Activated CD4-positive, alpha-beta memory T cell treated with anti-CD3 and anti-CD28 coated beads for 36 hours (primary cell): ENCODE measurements around the gene ZNF234. TPM values are rescaled to one million over a fixed set of nuclear protein-coding genes. Genes with fewer than 3 reads are reported as not detected.
"Not testable (repeated sequence)": the region's sequence is repeated elsewhere in the genome, so short reads cannot be mapped to it uniquely, and the experiment has no call there.

Source experiments
- CTCF ChIA-PET: fragments of 350-600 bp; sonication (Branson Sonifier 250); formaldehyde crosslinking; loops from one replicate; lab custom pipeline; 2021; ENCODE audit warnings: antibody characterized with exemption, inconsistent platforms; lab: Charles Lee
- POLR2A ChIA-PET: fragments of 350-600 bp; sonication (Branson Sonifier 250); formaldehyde crosslinking; loops from one replicate; lab custom pipeline; 2021; ENCODE audit warnings: antibody characterized with exemption; lab: Charles Lee
- DNase-seq: peaks from one replicate; pipeline ENCODE4 v3.0.0-alpha.2; 2020
- H3K27ac Mint-ChIP-seq: one replicate; pipeline ENCODE4 v1.8.0; 2021; ENCODE audit warnings: mixed read lengths
- H3K27me3 Mint-ChIP-seq: one replicate; pipeline ENCODE4 v1.8.0; 2021; ENCODE audit warnings: mixed read lengths
- H3K36me3 Mint-ChIP-seq: one replicate; pipeline ENCODE4 v1.8.0; 2021; ENCODE audit warnings: mixed read lengths
- H3K4me1 Mint-ChIP-seq: one replicate; pipeline ENCODE4 v1.8.0; 2021; ENCODE audit warnings: low read depth, mixed read lengths
- H3K4me3 Mint-ChIP-seq: one replicate; pipeline ENCODE4 v1.8.0; 2021; ENCODE audit warnings: mild to moderate bottlenecking, mixed read lengths
- H3K9me3 Mint-ChIP-seq: one replicate; pipeline ENCODE4 v1.8.0; 2021; ENCODE audit warnings: mixed read lengths
- intact Hi-C: fragments of 100-400 bp; cut with micrococcal nuclease; formaldehyde crosslinking; loops from one replicate; pipeline ENCODE4 v1.15.1; 2023
- total RNA-seq, 2 experiments: library from RNA; stranded (reverse); gene quantifications; one replicate each; pipeline ENCODE4 v1.2.3, GENCODE V29; 2021

The ZNF234 gene
- 1 to 10 TPM; 7.3 to 8.7 TPM for total RNA-seq

DNA sequence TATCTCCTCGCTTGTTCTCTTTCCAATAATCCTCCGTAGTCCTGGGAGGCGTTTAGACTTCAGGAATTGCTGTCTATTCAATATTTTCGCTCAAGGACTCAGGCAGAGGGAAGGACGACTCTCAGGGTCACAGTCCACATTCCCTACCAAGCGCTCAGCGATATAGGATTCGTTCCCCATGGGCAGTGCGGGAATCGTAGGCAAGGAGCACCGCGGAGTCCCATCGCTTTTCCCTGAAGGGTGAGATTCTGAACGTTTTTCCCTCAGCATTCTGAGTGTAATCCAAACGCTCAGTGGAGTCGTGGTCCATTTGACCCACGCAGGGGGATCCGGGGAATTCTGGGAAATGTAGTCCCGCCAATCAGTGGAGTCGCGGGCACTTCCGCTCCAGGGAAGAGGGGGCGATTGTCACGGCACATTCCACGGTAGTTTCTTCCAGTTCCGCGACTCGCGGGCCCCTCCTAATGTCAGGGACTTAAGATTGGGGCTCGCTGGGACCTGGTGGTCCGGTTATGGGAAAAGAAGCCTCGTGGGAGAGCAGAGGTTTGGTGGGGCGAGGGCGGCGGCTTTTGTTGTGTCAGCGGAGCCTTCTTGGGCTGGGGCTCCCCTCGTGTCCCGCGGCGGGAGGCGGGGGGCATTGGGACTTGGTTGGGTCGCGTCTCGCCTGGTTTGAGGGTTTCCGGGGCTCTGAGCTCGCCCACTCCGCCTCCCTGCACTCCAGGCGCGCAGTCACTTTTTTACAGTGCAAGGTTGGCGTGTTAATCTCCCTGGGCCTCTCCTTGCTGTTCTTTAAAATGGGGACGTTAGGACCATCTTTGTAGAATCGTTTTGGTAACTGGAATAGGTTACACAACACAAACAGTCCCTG, at the start of gene ZNF234:
TSS of gene ZNF234 (plus strand) at position 364 of the 868 bp plus-strand sequence. CDS start 3,079 bp downstream, outside the sequence.
- Mint-ChIP-seq H3K4me3 (peak within 1 kb of the TSS; percentile 91), H3K27me3 (no peaks in the 10 kb centered on the region), H3K27ac (peak within 1 kb of the TSS; percentile 83), H3K9me3 (peaks cover 5% of the 10 kb centered on the region), H3K36me3 (peaks cover 28% of the 10 kb centered on the region), H3K4me1 (peaks cover 15% of the 10 kb centered on the region)
- DNase-seq = peak; percentile 78
- ChIA-PET POLR2A (interaction anchor here (1.0 to 1.3 kb wide), 2 partner anchors 23 to 27 kb away, joined by 3 read pairs; partner anchors contain the start of gene ZNF226), CTCF (no interaction called here)
- intact Hi-C loops = loop anchor here (1.0 to 2.0 kb wide), 4 partner anchors 24 to 139 kb away; partner anchors contain the start of genes ZNF225, ZNF226, ZNF227 and ZNF230

DNA sequence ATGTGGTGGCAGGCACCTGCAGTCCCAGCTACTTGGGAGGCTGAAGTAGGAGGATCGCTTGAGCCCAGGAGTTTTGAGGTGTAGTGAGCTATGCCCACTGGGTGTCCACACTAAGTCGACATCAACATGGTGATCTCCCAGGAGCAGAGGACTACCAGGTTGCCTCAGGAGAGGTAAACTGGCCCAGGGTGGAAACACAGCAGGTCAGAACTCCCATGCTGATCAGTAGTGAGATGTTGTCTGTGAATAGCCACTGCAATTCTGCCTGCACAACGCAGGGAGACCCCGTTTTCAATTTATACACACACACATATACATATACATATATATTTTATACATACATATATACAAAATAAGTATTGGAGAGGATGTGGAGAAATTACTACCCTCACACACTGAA, 49.2 kb upstream of the ZNF234 start:
- intact Hi-C loops = loop anchor here (10.0 kb wide), 1 partner anchor 157 kb away; the partner anchor contains the start of gene ZNF45
- no peaks in the 10 kb centered on the region for H3K27me3 Mint-ChIP-seq

DNA sequence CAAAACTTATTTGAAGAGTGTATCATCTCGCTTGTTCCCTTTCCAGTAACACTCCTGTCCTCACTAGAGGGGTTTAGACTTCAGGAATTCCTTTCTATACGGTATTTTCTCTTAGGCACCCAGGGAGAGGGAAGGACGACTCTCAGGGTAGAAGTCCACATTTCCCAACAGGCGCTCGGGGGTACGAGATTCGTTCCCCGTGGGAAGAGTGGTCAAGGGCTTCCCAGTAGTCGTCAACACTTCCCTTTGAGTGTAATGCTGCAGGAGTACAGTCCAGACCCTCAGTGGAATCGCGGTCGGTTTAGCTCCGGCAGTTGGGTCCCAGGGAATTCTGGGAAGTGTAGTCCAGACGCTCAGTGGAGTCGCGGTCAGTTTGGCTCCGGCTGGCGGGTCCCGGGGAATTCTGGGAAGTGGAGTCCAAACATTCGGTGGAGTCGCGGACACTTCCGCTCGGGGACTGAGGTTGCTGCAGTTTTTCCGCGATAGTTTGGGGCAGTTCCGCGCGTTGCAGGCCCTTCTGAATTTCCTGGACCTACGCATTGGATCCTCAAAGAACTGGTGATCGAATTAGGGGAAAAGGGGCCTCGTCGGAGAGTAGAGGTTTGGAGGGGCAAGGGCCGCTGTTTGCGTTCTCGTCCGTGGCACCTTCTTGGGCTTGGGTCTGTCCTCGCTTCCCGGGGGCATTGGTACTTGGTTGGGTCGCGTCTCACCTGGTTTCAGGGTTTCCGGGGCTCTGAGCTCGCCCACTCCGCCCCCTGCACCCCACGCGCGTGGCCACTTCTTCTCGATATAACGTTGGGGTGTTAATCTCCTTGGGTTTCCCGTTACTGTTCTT, 47.2 kb upstream of the ZNF234 start, which contains the start of gene ZNF224:
TSS of gene ZNF224 (plus strand) at position 431 of the 835 bp plus-strand sequence. CDS start 3,513 bp downstream, outside the sequence.
- ChIA-PET POLR2A (no interaction called here), CTCF (interaction anchor here (1.3 to 1.7 kb wide), 4 partner anchors 18 to 159 kb away, joined by 3 to 5 read pairs (median 4); partner anchors contain the start of gene ZNF45)
- H3K27me3 Mint-ChIP-seq = no peaks in the 10 kb centered on the region
- H3K4me3 Mint-ChIP-seq = peak within 1 kb of the TSS; percentile 95
- peaks cover 14% of the 10 kb centered on the region for H3K4me1 Mint-ChIP-seq
- peak; percentile 90 for DNase-seq
- peak within 1 kb of the TSS; percentile 88 for H3K27ac Mint-ChIP-seq
- intact Hi-C loops = loop anchor here (1.0 to 10.0 kb wide), 5 partner anchors 19 to 159 kb away; partner anchors contain the start of genes ZNF222, ZNF225, ZNF230 and ZNF284
- H3K9me3 Mint-ChIP-seq = no peaks in the 10 kb centered on the region
- peaks cover 21% of the 10 kb centered on the region for H3K36me3 Mint-ChIP-seq

More for the DNA sequence above, 49.2 kb upstream of the ZNF234 start:
- H3K4me1 Mint-ChIP-seq = peaks cover 11% of the 10 kb centered on the region
- CTCF ChIA-PET = no interaction called here
- peaks cover 10% of the 10 kb centered on the region for H3K36me3 Mint-ChIP-seq
- POLR2A ChIA-PET = no interaction called here
- no peak overlapping the region for H3K27ac Mint-ChIP-seq
- no peaks in the 10 kb centered on the region for H3K9me3 Mint-ChIP-seq
- no peak for DNase-seq
- no peak overlapping the region for H3K4me3 Mint-ChIP-seq

DNA sequence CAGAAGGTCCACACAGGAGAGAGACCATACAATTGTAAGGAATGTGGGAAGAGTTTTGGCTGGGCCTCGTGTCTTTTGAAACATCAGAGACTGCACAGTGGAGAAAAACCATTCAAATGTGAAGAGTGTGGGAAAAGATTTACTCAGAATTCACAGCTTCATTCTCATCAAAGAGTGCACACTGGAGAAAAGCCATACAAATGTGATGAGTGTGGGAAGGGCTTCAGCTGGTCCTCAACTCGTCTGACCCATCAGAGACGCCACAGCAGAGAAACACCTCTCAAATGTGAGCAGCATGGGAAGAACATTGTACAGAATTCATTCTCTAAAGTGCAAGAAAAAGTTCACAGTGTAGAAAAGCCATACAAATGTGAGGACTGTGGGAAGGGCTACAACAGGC, 33.6 kb upstream of the ZNF234 start:
- Mint-ChIP-seq H3K4me3 (no peak overlapping the region), H3K27me3 (no peaks in the 10 kb centered on the region), H3K9me3 (peaks cover 79% of the 10 kb centered on the region), H3K4me1 (peaks cover 7% of the 10 kb centered on the region), H3K27ac (no peak overlapping the region), H3K36me3 (peaks cover 64% of the 10 kb centered on the region)
- ChIA-PET CTCF (no interaction called here), POLR2A (no interaction called here)
- no peak for DNase-seq
- intact Hi-C loops = no loop called here

DNA sequence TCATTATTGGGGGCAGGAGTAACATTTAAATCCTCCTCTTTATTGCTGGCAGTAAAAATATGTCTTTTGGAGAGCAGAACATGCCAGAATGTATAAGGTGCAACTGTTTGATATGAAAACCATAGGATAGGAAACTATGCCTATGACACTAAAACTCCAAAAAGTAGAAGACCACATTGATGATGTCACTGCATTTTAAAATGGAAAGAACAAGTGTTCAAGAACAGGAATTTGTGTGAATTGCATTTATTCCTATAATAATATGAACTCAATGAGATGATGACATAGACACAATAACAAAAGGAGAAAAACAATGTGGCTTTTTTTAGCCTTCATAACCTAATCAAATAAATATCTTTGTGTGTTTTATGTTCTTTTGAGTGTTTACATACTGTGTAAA, 31.9 kb upstream of the ZNF234 start:
- DNase-seq = no peak
- H3K4me3 Mint-ChIP-seq = no peak overlapping the region
- peaks cover 68% of the 10 kb centered on the region for H3K9me3 Mint-ChIP-seq
- H3K27me3 Mint-ChIP-seq = no peaks in the 10 kb centered on the region
- H3K27ac Mint-ChIP-seq = no peak overlapping the region
- ChIA-PET CTCF (no interaction called here), POLR2A (no interaction called here)
- intact Hi-C loops = no loop called here
- peaks cover 47% of the 10 kb centered on the region for H3K36me3 Mint-ChIP-seq
- H3K4me1 Mint-ChIP-seq = peaks cover 16% of the 10 kb centered on the region

DNA sequence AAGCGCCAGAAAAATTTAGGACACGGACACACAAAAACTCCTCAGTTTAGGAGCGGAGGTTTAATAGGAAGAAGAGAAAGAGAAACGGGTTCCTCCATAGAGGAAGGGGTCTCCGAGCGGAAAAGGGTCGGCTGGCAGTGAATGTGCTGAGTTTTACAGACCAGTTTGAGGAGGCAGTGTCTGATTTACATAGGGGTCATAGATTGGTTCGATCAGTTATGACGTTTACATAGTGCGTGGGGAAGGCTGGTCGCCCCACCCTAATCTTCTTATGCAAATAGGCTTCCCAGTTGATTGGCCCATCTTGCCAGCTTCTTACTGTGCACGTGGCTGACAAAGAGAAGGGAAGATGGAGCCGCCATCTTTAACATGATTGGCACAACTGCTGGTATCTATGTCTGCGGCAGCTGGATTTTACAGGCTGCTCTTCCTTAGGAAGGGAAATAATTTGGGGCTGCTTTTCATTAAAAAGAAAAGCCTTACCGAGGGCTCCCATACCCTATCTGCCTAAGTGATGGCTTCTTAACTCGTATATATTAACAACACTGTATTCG, 29.4 kb upstream of the ZNF234 start:
- POLR2A ChIA-PET = no interaction called here
- no peak for DNase-seq

DNA sequence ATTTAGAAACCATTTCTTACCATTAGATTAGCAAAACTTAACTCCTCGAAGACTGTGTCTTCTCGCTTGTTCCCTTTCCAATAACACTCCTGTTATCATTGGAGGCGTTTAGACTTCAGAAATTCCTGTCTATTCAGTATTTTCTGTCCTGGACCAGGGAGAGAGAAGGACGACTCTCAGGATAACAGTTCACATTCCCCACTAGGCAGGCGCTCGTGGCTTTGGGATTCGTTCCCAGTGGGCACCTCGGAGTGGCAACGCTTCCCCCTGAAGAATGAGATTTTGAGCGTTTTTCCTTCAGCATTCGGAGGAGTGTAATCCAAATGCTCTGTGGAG, 28.6 kb upstream of the ZNF234 start:
- H3K4me1 Mint-ChIP-seq = peaks cover 22% of the 10 kb centered on the region
- peak overlapping the region; percentile 91 for H3K4me3 Mint-ChIP-seq
- DNase-seq = no peak
- no peaks in the 10 kb centered on the region for H3K27me3 Mint-ChIP-seq
- peak overlapping the region; percentile 74 for H3K27ac Mint-ChIP-seq
- intact Hi-C loops = loop anchor here (1.0 to 5.0 kb wide), 8 partner anchors 18 to 192 kb away; partner anchors contain the start of genes ZNF155, ZNF224, ZNF227 and ZNF234
- H3K36me3 Mint-ChIP-seq = peaks cover 30% of the 10 kb centered on the region
- ChIA-PET POLR2A (no interaction called here), CTCF (interaction anchor here (1.3 kb wide), 1 partner anchor 18 kb away, joined by 3 read pairs; the partner anchor contains the start of gene ZNF224)
- peaks cover 41% of the 10 kb centered on the region for H3K9me3 Mint-ChIP-seq

More for the DNA sequence above, 29.4 kb upstream of the ZNF234 start:
- Mint-ChIP-seq H3K4me3 (peak overlapping the region; percentile 36), H3K9me3 (peaks cover 49% of the 10 kb centered on the region), H3K4me1 (peaks cover 22% of the 10 kb centered on the region), H3K27me3 (no peaks in the 10 kb centered on the region), H3K36me3 (peaks cover 33% of the 10 kb centered on the region), H3K27ac (no peak overlapping the region)
- intact Hi-C loops = loop anchor here (2.0 to 5.0 kb wide), 3 partner anchors 29 to 130 kb away; partner anchors contain the start of genes ZNF155, ZNF227 and ZNF234
- CTCF ChIA-PET = interaction anchor here (1.3 kb wide), 1 partner anchor 18 kb away, joined by 3 read pairs; the partner anchor contains the start of gene ZNF224

DNA sequence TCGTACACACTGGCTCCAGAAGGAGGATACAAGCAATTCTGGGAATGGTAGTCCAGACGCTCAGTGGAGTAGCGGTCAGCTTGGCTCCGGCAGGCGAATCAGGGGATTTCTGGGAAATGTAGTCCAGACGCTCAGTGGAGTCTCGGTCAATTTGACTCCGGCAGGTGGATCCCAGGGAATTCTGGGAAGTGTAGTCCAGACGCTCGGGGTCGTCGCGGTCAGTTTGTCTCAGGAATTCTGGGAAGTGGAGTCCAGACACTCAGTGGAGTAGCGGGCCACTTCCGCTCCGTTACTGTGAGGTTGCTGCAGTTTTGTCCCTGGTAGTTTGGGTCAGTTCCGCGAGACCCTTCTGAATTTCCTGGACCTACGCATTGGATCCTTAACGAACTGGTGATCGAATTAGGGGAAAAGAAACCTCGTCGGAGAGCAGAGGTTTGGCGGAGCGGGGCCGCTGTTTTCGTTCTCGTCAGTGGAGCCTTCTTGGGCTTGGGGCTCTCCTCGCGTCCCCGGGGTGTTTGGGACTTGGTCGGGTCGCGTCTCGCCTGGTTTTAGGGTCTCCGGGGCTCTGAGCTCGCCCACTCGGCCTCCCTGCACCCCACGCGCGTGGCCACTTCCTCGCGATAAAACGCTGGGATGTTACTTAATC, 28.1 kb upstream of the ZNF234 start, which contains the start of gene ZNF225:
TSS of gene ZNF225 (plus strand) at position 262 of the 646 bp plus-strand sequence. CDS start 2,429 bp downstream, outside the sequence.
- POLR2A ChIA-PET = interaction anchor here (1.3 kb wide), 1 partner anchor 110 kb away, joined by 3 read pairs; no protein-coding TSS in a partner anchor
- H3K36me3 Mint-ChIP-seq = peaks cover 29% of the 10 kb centered on the region
- H3K4me3 Mint-ChIP-seq = peak within 1 kb of the TSS; percentile 91
- H3K4me1 Mint-ChIP-seq = peaks cover 22% of the 10 kb centered on the region
- peak; percentile 92 for DNase-seq
- intact Hi-C loops = loop anchor here (1.0 to 5.0 kb wide), 8 partner anchors 19 to 191 kb away; partner anchors contain the start of genes ZNF155, ZNF224, ZNF227 and ZNF234
- CTCF ChIA-PET = no interaction called here
- H3K27ac Mint-ChIP-seq = peak within 1 kb of the TSS; percentile 74
- peaks cover 36% of the 10 kb centered on the region for H3K9me3 Mint-ChIP-seq
- H3K27me3 Mint-ChIP-seq = no peaks in the 10 kb centered on the region

DNA sequence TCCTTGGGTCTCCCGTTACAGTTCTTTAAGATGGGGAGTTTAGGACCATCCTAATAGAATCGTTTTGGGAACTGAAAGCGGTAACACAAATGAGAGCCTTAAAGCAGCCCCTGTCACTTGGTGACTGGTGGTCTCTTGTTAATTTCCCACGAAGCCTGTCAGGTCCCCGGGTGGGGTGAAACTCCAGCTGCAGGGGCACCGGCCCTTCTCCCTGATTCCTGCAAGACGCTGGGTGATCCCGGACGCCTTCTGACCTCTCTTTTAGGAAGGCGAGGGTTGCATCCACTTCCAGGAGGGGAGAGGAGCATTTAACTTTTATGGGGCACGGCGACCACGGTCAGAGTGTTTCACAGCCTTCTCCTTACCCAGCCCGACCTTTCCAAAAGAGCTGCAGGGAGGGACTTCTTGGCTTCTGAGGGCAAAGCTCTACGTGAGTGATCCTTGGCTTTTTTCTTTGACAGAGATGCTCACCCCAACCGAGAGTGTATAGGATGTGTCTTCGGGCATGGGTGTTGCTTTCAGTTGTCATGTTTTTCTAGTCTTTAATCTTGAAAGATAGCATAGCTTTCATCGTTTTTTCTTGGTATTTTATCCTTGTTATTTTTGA, 27.5 kb upstream of the ZNF234 start:
- intact Hi-C loops = loop anchor here (1.0 to 5.0 kb wide), 8 partner anchors 20 to 190 kb away; partner anchors contain the start of genes ZNF155, ZNF224, ZNF227 and ZNF234
- CTCF ChIA-PET = interaction anchor here (1.3 kb wide), 1 partner anchor 19 kb away, joined by 4 read pairs; no protein-coding TSS in a partner anchor
- Mint-ChIP-seq H3K9me3 (peaks cover 31% of the 10 kb centered on the region), H3K36me3 (peaks cover 31% of the 10 kb centered on the region), H3K27ac (peak overlapping the region; percentile 74), H3K27me3 (no peaks in the 10 kb centered on the region), H3K4me3 (peak overlapping the region; percentile 91), H3K4me1 (peaks cover 22% of the 10 kb centered on the region)
- peak; percentile 12 for DNase-seq
- POLR2A ChIA-PET = interaction anchor here (0.5 to 1.3 kb wide), 3 partner anchors 27 to 213 kb away, joined by 3 read pairs; no protein-coding TSS in a partner anchor

DNA sequence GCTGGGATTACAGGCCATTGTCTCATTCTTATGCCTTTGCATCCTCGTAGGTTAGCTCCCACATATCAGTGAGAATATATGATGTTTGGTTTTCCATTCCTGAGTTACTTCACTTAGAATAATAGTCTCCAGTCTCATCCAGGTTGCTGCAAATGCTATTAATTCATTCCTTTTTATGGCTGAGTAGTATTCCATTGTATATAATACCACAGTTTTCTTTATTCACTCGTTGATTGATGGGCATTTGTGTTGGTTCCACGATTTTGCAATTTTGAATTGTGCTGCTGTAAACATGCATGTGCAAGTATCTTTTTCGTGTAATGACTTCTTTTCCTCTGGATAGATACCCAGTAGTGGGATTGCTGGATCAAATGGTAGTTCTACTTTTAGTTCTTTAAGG, 20.2 kb upstream of the ZNF234 start:
- DNase-seq, H3K4me1 Mint-ChIP-seq, POLR2A ChIA-PET, H3K4me3 Mint-ChIP-seq, H3K27ac Mint-ChIP-seq, H3K27me3 Mint-ChIP-seq, intact Hi-C loops, CTCF ChIA-PET: not testable (repeated sequence)
- Mint-ChIP-seq H3K36me3 (peaks cover 85% of the 10 kb centered on the region), H3K9me3 (peaks cover 54% of the 10 kb centered on the region)
